G401.6 (cell line): ENCODE measurements around the gene COX19.
A peak's percentile ranks its signal among the peaks of the same experiment; 100 is the strongest.
"Not testable (repeated sequence)": the region's sequence is repeated elsewhere in the genome, so short reads cannot be mapped to it uniquely, and the experiment has no call there.

Experiments used
- FAIRE-seq: peaks from 2 replicates; lab custom pipeline; 2012; peaks lifted over from hg19 to GRCh38; lab: Jason Lieb, UNC

COX19 gene

GRCh38 chr7:978049-978346, 2.6 kb upstream of the COX19 start:
- no peak for FAIRE-seq

GRCh38 chr7:977326-978048, 2.1 kb upstream of the COX19 start:
- no peak for FAIRE-seq

- no peak for FAIRE-seq
Observed at GRCh38 chr7:976901-977325, 1.6 kb upstream of the COX19 start.

GRCh38 chr7:975702-976473, 539 bp upstream of the COX19 start:
- FAIRE-seq = no peak

- no peak for FAIRE-seq
Observed at GRCh38 chr7:974172-974571, 1.2 kb downstream of the COX19 start.

GRCh38 chr7:973312-973711, 2.0 kb downstream of the COX19 start:
- FAIRE-seq = no peak

GRCh38 chr7:972676-973309, 2.6 kb downstream of the COX19 start:
- no peak for FAIRE-seq

GRCh38 chr7:972110-972509, 3.2 kb downstream of the COX19 start:
- no peak for FAIRE-seq

- FAIRE-seq = no peak
Observed at GRCh38 chr7:970744-971143, 4.6 kb downstream of the COX19 start.

- no peak for FAIRE-seq
Observed at GRCh38 chr7:969403-969802, 5.9 kb downstream of the COX19 start.

- FAIRE-seq = peak; percentile 54
Observed at GRCh38 chr7:968205-969105, 6.9 kb downstream of the COX19 start.

GRCh38 chr7:967361-968082, 7.8 kb downstream of the COX19 start:
- FAIRE-seq = no peak

GRCh38 chr7:966291-967069, 8.9 kb downstream of the COX19 start:
- no peak for FAIRE-seq

- FAIRE-seq = peak; percentile 94
Observed at GRCh38 chr7:964401-965231, 10.7 kb downstream of the COX19 start.

- FAIRE-seq = no peak
Observed at GRCh38 chr7:963236-964078, 11.9 kb downstream of the COX19 start.

GRCh38 chr7:962401-963081, 12.8 kb downstream of the COX19 start:
- FAIRE-seq = no peak

- no peak for FAIRE-seq
Observed at GRCh38 chr7:961546-962400, 13.6 kb downstream of the COX19 start.

- not testable (repeated sequence) for FAIRE-seq
Observed at GRCh38 chr7:960972-961371, 14.4 kb downstream of the COX19 start.
